NCI-H128 (cell line): Measurements from ENCODE around the gene LMNA.

Source experiments
- DNase-seq: peaks from one replicate; lab custom pipeline; 2025; ENCODE audit not compliant: unreplicated experiment; lab: John Stamatoyannopoulos, UW

Gene LMNA

GRCh38 chr1:156138458-156138867 is 24.0 kb downstream of the LMNA start:
- DNase-seq = no peak

- no peak for DNase-seq
Observed at GRCh38 chr1:156140879-156141707, 26.6 kb downstream of the LMNA start.

- DNase-seq = no peak
Observed at GRCh38 chr1:156143765-156144489, 29.4 kb downstream of the LMNA start.

- DNase-seq = no peak
Observed at GRCh38 chr1:156144742-156145141, 30.2 kb downstream of the LMNA start.

- no peak for DNase-seq
Observed at GRCh38 chr1:156145650-156146019, 31.1 kb downstream of the LMNA start.

- DNase-seq = peak; percentile 66
Observed at GRCh38 chr1:156146020-156146768, 31.7 kb downstream of the LMNA start.

- no peak for DNase-seq
Observed at GRCh38 chr1:156146769-156147405, 32.4 kb downstream of the LMNA start.

- no peak for DNase-seq
Observed at GRCh38 chr1:156148216-156148615, 33.7 kb downstream of the LMNA start.

GRCh38 chr1:156149374-156150332 is 35.1 kb downstream of the LMNA start:
- DNase-seq = no peak

- DNase-seq = no peak
Observed at GRCh38 chr1:156150333-156151011, 36.0 kb downstream of the LMNA start.

GRCh38 chr1:156151093-156151688 is 36.7 kb downstream of the LMNA start:
- DNase-seq = no peak

- no peak for DNase-seq
Observed at GRCh38 chr1:156152628-156153027, 38.1 kb downstream of the LMNA start.

- no peak for DNase-seq
Observed at GRCh38 chr1:156153362-156153761, 38.9 kb downstream of the LMNA start, which contains the start of gene SEMA4A. Gene SEMA4A, plus strand, starts transcription at chr1:156153585. Its CDS starts 994 bp downstream, at chr1:156154579.

- no peak for DNase-seq
Observed at GRCh38 chr1:156154317-156154749, 39.8 kb downstream of the LMNA start.

- DNase-seq = no peak
Observed at GRCh38 chr1:156155756-156156510, 41.4 kb downstream of the LMNA start.

GRCh38 chr1:156157506-156157905 is 43.0 kb downstream of the LMNA start:
- DNase-seq = no peak

- DNase-seq = no peak
Observed at GRCh38 chr1:156157966-156158365, 43.5 kb downstream of the LMNA start.
